Erythroblast (primary cell): Measurements from ENCODE around the gene WDR70.

Source experiments
- GATA1 ChIP-seq: IDR thresholded peaks from 2 replicates; pipeline ENCODE4 v1.6.1; 2011; ENCODE audit warnings: low read depth, mild to moderate bottlenecking, control low read depth, low read length, moderate library complexity
- POLR2A ChIP-seq: IDR thresholded peaks from 2 replicates; pipeline ENCODE4 v1.6.1; 2011; ENCODE audit warnings: mild to moderate bottlenecking, low read length

DNA sequence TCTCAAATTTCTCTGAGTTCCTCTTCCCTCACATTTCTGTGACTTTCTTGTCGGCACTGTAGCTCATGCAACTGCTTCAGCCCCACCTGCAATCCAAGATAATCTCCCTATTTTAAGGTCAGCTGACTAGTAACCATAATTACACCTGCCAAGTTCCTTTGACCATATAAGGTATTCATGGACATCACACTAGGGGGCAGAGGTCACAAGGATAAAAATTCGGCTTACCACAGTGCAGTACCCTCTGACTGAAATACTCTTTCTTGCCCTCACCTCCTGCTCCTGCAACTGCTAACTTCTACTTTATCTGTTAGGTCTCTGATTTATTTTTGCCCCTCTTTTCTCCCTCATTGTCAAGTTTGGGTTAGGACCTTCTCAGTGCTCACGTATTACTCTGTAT, 316.5 kb downstream of the WDR70 start:
- TF ChIP-seq POLR2A (no peak), GATA1 (no peak)
